ENCODE results near the gene LMTK3. TPM values are rescaled to one million over a fixed set of nuclear protein-coding genes. Genes with fewer than 3 reads are reported as not detected.

The LMTK3 gene
- total and polyA plus RNA-seq, 9 donors = 0.03 to 0.39 (median 0.14) TPM; not detected in 1

DNA sequence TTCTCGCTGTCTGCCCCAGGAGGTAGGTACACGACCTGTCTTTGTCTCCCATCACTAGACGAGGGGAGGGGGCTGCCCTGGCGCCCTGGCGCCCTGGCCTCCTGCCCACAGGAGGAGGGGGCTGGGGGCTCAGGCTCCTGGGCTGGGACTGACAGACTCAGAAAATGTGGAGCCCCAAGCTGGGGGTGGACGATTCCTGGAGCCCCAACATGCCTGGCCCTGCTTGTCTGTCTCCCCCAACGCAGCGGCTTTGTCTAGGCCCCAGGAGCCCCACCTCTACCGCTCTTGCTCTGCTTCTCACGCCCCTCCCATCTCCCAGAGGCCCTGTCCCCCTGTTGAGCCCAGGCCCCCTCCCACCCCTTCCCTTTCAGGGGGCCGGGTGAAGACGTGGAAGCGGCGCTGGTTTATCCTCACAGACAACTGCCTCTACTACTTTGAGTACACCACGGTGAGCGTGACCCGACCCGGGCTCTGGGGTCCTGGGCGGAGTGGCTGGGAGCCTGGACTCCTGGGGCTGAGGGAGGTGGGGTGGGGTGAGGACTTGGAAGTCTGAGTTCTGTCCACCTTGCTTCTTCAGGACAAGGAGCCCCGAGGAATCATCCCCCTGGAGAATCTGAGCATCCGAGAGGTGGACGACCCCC lies 33.8 kb downstream of the LMTK3 start:
- Histone ChIP-seq H3K27ac (ENCODE audit: low read length) (no peak overlapping the region), H3K36me3 (ENCODE audit: control insufficient read depth, insufficient read depth, low read length) (peaks cover 67% of the 10 kb centered on the region), H3K4me3 (ENCODE audit: low read length) (no peak overlapping the region), H3K4me1 (ENCODE audit: control insufficient read depth, insufficient read depth, low read length) (peaks cover 25% of the 10 kb centered on the region), H3K9me3 (replicated peaks; ENCODE audit: control insufficient read depth, low read depth, low read length) (no peaks in the 10 kb centered on the region), H3K27me3 (ENCODE audit: control insufficient read depth, insufficient read depth, low read length) (no peaks in the 10 kb centered on the region)
- 55% methylated on average over 10 of the region's 22 CpGs for WGBS (ENCODE audit: insufficient coverage)
- no peak for DNase-seq

DNA sequence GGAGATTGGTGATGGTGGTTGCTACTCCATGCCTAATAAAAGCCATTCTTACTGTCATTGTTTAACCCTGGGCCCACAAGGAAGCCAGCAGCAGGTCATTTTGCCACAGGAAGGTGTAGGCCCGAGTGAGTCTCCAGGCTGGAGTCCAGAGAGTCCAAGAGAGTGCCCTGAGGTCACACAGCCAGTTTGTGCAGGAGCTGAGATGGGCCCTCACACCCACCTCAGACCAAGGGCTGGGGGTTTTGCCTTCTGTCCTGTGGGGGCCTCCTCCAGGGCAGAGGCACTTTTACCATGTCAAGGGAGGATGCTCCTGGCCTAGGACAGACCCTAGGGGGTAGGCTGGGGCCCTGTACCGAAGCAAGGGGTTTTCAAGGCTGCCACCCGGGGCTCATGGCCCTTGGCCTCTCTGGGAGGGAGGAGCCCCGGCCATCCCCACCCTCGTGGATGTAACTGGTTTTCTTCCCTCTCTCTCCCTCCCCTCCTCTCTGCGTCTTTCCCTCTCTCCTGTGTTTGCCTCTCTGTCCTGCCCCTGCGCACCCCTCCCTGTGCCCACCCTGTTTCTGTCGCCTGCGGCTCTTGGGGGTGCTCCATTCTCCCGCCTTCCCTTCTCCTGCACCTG lies 34.5 kb downstream of the LMTK3 start:
- Histone ChIP-seq H3K4me3 (ENCODE audit: low read length) (no peak overlapping the region), H3K27me3 (ENCODE audit: control insufficient read depth, insufficient read depth, low read length) (no peaks in the 10 kb centered on the region), H3K36me3 (ENCODE audit: control insufficient read depth, insufficient read depth, low read length) (peaks cover 74% of the 10 kb centered on the region), H3K4me1 (ENCODE audit: control insufficient read depth, insufficient read depth, low read length) (peaks cover 22% of the 10 kb centered on the region), H3K9me3 (replicated peaks; ENCODE audit: control insufficient read depth, low read depth, low read length) (no peaks in the 10 kb centered on the region), H3K27ac (ENCODE audit: low read length) (no peak overlapping the region)
- 67% methylated on average over 8 of the region's 10 CpGs for WGBS (ENCODE audit: insufficient coverage)
- no peak for DNase-seq

- 81% methylated on average over 5 of the region's 9 CpGs for WGBS (ENCODE audit: insufficient coverage)
- Histone ChIP-seq H3K4me3 (ENCODE audit: low read length) (no peak overlapping the region), H3K27ac (ENCODE audit: low read length) (no peak overlapping the region), H3K4me1 (ENCODE audit: control insufficient read depth, insufficient read depth, low read length) (peaks cover 13% of the 10 kb centered on the region), H3K9me3 (replicated peaks; ENCODE audit: control insufficient read depth, low read depth, low read length) (no peaks in the 10 kb centered on the region), H3K27me3 (ENCODE audit: control insufficient read depth, insufficient read depth, low read length) (no peaks in the 10 kb centered on the region), H3K36me3 (ENCODE audit: control insufficient read depth, insufficient read depth, low read length) (peaks cover 84% of the 10 kb centered on the region)
- DNase-seq = no peak
Observed at GRCh38 chr19:48476176-48476575, 35.5 kb downstream of the LMTK3 start.

- no peak for DNase-seq
- Histone ChIP-seq H3K36me3 (ENCODE audit: control insufficient read depth, insufficient read depth, low read length) (peaks cover 90% of the 10 kb centered on the region), H3K4me3 (ENCODE audit: low read length) (no peak overlapping the region), H3K9me3 (replicated peaks; ENCODE audit: control insufficient read depth, low read depth, low read length) (no peaks in the 10 kb centered on the region), H3K4me1 (ENCODE audit: control insufficient read depth, insufficient read depth, low read length) (peaks cover 7% of the 10 kb centered on the region), H3K27ac (ENCODE audit: low read length) (no peak overlapping the region), H3K27me3 (ENCODE audit: control insufficient read depth, insufficient read depth, low read length) (no peaks in the 10 kb centered on the region)
- 87% methylated on average over 14 of the region's 17 CpGs for WGBS (ENCODE audit: insufficient coverage)
Observed at GRCh38 chr19:48475369-48476068, 36.1 kb downstream of the LMTK3 start.

DNA sequence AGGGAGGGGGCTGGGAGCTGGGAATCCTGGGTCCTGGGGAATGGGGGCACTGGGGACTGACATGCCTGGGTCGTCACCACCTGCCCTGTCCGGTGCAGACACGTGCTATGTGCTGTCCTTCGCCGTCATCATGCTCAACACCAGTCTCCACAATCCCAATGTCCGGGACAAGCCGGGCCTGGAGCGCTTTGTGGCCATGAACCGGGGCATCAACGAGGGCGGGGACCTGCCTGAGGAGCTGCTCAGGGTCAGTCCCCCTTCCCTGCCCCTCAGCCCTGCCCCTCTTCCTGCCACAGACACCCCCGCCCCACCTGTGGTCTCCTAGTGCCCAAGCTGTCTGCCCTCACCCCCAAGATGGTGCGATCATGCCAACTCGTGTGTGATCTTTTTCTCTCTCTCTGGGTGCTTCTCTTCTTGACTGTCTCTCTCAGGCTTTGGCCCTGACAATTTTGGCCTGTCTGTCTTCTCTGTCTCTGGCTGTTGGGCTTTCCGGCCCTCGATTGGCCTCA lies 37.5 kb downstream of the LMTK3 start:
- no peak overlapping the region for H3K27ac ChIP-seq (ENCODE audit: low read length)
- H3K36me3 ChIP-seq (ENCODE audit: control insufficient read depth, insufficient read depth, low read length) = peaks cover 89% of the 10 kb centered on the region
- no peaks in the 10 kb centered on the region for H3K27me3 ChIP-seq (ENCODE audit: control insufficient read depth, insufficient read depth, low read length)
- no peak overlapping the region for H3K4me3 ChIP-seq (ENCODE audit: low read length)
- H3K4me1 ChIP-seq (ENCODE audit: control insufficient read depth, insufficient read depth, low read length) = peaks cover 9% of the 10 kb centered on the region
- no peaks in the 10 kb centered on the region for H3K9me3 ChIP-seq (replicated peaks; ENCODE audit: control insufficient read depth, low read depth, low read length)
- DNase-seq = no peak
- 92% methylated on average over 13 of the region's 16 CpGs for WGBS (ENCODE audit: insufficient coverage)

DNA sequence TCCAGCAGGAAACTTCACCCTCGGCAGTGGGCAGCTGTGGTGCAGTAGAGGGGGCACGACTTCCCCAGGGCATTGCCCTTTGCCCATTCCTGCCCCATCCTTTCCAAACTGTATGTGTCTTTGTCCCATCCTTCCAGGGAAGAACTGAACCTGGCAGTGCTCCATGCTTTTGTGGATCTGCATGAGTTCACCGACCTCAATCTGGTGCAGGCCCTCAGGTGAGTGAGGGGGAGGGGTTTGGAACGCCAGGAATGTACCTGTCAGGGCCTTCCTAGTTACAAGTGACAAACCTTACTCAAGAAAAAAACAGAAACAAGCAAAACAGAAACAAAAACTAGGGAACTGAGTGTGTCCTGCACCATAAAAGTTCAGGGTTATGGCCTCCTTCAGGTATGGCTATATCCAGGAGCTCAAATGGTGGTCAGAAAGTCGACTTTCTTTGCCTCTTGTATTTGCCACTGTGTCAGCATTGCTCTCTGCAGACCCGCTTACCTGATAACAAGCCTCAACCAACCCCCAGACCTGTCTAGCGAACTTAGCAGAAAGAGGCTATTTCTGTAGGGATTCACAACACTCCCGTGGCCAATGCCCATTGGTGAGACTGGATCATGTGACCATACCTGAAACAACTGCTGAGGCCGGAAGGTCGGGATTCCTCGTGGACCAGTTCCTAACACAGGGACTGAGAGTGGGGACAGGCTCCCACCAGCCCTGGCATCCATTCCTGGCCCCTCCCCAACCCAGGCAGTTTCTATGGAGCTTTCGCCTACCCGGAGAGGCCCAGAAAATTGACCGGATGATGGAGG lies 38.3 kb downstream of the LMTK3 start:
- DNase-seq = no peak
- Histone ChIP-seq H3K36me3 (ENCODE audit: control insufficient read depth, insufficient read depth, low read length) (peaks cover 82% of the 10 kb centered on the region), H3K4me3 (ENCODE audit: low read length) (no peak overlapping the region), H3K4me1 (ENCODE audit: control insufficient read depth, insufficient read depth, low read length) (peaks cover 10% of the 10 kb centered on the region), H3K27me3 (ENCODE audit: control insufficient read depth, insufficient read depth, low read length) (no peaks in the 10 kb centered on the region), H3K9me3 (replicated peaks; ENCODE audit: control insufficient read depth, low read depth, low read length) (no peaks in the 10 kb centered on the region), H3K27ac (ENCODE audit: low read length) (no peak overlapping the region)
- 89% methylated on average over 10 of the region's 14 CpGs for WGBS (ENCODE audit: insufficient coverage)

DNA sequence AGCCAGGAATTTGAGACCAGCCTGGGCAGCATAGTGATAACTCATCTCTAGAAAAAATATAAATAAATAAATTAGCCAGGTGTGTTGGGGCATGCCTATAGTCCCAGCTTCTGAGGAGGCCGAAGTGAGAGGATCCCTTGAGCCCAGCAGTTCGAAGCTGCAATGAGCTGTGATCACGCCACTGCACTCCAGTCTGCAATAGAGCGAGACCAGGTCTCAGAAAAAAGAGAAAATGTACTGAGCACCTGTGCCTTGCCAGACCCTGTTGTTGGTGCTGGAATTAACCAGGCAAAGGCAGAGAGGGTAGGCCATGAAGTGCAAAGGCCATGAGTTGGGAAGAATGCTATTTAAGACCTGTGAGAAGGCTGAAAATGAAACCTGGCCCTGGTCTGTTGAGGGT lies 39.8 kb downstream of the LMTK3 start:
- Histone ChIP-seq H3K36me3 (ENCODE audit: control insufficient read depth, insufficient read depth, low read length) (peaks cover 67% of the 10 kb centered on the region), H3K4me3 (ENCODE audit: low read length) (no peak overlapping the region), H3K27ac (ENCODE audit: low read length) (no peak overlapping the region), H3K27me3 (ENCODE audit: control insufficient read depth, insufficient read depth, low read length) (no peaks in the 10 kb centered on the region), H3K9me3 (replicated peaks; ENCODE audit: control insufficient read depth, low read depth, low read length) (no peaks in the 10 kb centered on the region), H3K4me1 (ENCODE audit: control insufficient read depth, insufficient read depth, low read length) (peaks cover 11% of the 10 kb centered on the region)
- DNase-seq = no peak
- 96% methylated on average over 4 of the region's 4 CpGs for WGBS (ENCODE audit: insufficient coverage)

- Histone ChIP-seq H3K27ac (ENCODE audit: low read length) (no peak overlapping the region), H3K9me3 (replicated peaks; ENCODE audit: control insufficient read depth, low read depth, low read length) (no peaks in the 10 kb centered on the region), H3K27me3 (ENCODE audit: control insufficient read depth, insufficient read depth, low read length) (no peaks in the 10 kb centered on the region), H3K4me3 (ENCODE audit: low read length) (no peak overlapping the region), H3K36me3 (ENCODE audit: control insufficient read depth, insufficient read depth, low read length) (peaks cover 58% of the 10 kb centered on the region), H3K4me1 (ENCODE audit: control insufficient read depth, insufficient read depth, low read length) (peaks cover 11% of the 10 kb centered on the region)
- DNase-seq = no peak
- WGBS (ENCODE audit: insufficient coverage) = 83% methylated on average over 1 of the region's 10 CpGs
Observed at GRCh38 chr19:48470856-48471255, 40.8 kb downstream of the LMTK3 start.

DNA sequence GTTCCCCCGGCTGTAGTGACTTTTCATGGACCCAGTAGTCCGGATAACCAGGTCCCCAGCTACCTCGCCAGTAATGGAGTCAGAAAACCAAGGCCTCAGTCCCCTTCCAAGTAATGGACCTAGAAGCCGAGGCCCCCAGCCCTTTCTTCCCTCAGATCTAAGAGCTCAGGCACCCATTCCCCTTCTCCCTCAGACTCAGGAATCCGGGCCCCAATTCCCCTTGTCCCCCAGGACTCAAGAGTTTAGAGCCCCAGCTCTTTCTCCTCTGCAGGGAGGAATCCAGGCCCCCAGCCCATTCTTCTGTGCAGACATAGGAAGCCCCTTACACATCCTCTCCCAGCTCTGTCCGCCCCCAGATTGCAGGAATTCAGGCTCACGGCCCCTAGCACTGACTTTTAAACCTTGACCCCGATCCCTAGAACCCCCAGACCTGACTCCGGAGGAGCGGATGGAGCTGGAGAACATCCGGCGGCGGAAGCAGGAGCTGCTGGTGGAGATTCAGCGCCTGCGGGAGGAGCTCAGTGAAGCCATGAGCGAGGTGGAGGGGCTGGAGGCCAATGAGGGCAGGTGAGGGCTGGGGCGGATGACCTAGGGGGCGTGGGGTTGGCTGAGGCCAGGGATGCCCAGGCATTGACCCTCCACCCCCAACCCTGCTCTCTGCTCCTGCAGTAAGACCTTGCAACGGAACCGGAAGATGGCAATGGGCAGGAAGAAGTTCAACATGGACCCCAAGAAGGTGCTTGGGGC lies 41.5 kb downstream of the LMTK3 start:
- Histone ChIP-seq H3K4me3 (ENCODE audit: low read length) (peak overlapping the region; percentile 97), H3K27me3 (ENCODE audit: control insufficient read depth, insufficient read depth, low read length) (no peaks in the 10 kb centered on the region), H3K36me3 (ENCODE audit: control insufficient read depth, insufficient read depth, low read length) (peaks cover 50% of the 10 kb centered on the region), H3K9me3 (replicated peaks; ENCODE audit: control insufficient read depth, low read depth, low read length) (no peaks in the 10 kb centered on the region), H3K27ac (ENCODE audit: low read length) (peak overlapping the region; percentile 97), H3K4me1 (ENCODE audit: control insufficient read depth, insufficient read depth, low read length) (peaks cover 11% of the 10 kb centered on the region)
- WGBS (ENCODE audit: insufficient coverage) = 40% methylated on average over 14 of the region's 20 CpGs
- no peak for DNase-seq
